H9 (cell line): ENCODE measurements around the gene OR13J1. TPM values are rescaled to one million over a fixed set of nuclear protein-coding genes. Genes with fewer than 3 reads are reported as not detected.

Source experiments
- DNase-seq: peaks from one replicate; pipeline ENCODE4 v3.0.0-alpha.2; 2017
- H2AFZ ChIP-seq: one replicate; pipeline ENCODE4 v1.6.1; 2013; ENCODE audit warnings: mild to moderate bottlenecking, low read length, control low read depth, moderate library complexity
- H2AK5ac ChIP-seq: 2 replicates; pipeline ENCODE4 v1.6.1; 2013; ENCODE audit warnings: low read length, control low read depth, mixed read lengths; ENCODE audit not compliant: insufficient read length
- H2BK120ac ChIP-seq: one replicate; pipeline ENCODE4 v1.6.1; 2013; ENCODE audit warnings: low read depth, mild to moderate bottlenecking, low read length, control low read depth, inconsistent platforms; ENCODE audit not compliant: poor library complexity, severe bottlenecking
- H2BK12ac ChIP-seq: 2 replicates; pipeline ENCODE4 v1.6.1; 2013; ENCODE audit warnings: low read length, control low read depth, mixed read lengths, low read depth; ENCODE audit not compliant: insufficient read length
- H2BK15ac ChIP-seq: 2 replicates; pipeline ENCODE4 v1.6.1; 2013; ENCODE audit warnings: low read depth, low read length, control low read depth
- H2BK20ac ChIP-seq: one replicate; pipeline ENCODE4 v1.6.1; 2013; ENCODE audit warnings: low read depth, mild to moderate bottlenecking, low read length, control low read depth, inconsistent platforms; ENCODE audit not compliant: poor library complexity, severe bottlenecking
- H2BK5ac ChIP-seq: 2 replicates; pipeline ENCODE4 v1.6.1; 2013; ENCODE audit warnings: low read length, control low read depth, mixed read lengths; ENCODE audit not compliant: insufficient read length
- H3K14ac ChIP-seq: 2 replicates; pipeline ENCODE4 v1.6.1; 2013; ENCODE audit warnings: low read length, control low read depth; ENCODE audit not compliant: insufficient read depth
- H3K18ac ChIP-seq: 2 replicates; pipeline ENCODE4 v1.6.1; 2013; ENCODE audit warnings: low read depth, mild to moderate bottlenecking, mixed read lengths, low read length, control low read depth; ENCODE audit not compliant: insufficient read length
- H3K23ac ChIP-seq: 2 replicates; pipeline ENCODE4 v1.6.1; 2013; ENCODE audit warnings: low read length, control low read depth, mixed read lengths, low read depth; ENCODE audit not compliant: insufficient read length
- H3K23me2 ChIP-seq: 2 replicates; pipeline ENCODE4 v1.6.1; 2013; ENCODE audit warnings: low read depth, mild to moderate bottlenecking, mixed read lengths, low read length, control low read depth; ENCODE audit not compliant: insufficient read length, poor library complexity, severe bottlenecking
- H3K27ac ChIP-seq: 2 replicates; pipeline ENCODE4 v1.5.1; 2013; ENCODE audit warnings: low read length, control low read depth, mixed read lengths, low read depth; ENCODE audit not compliant: insufficient read length
- H3K27me3 ChIP-seq: 2 replicates; pipeline ENCODE4 v1.6.1; 2013; ENCODE audit warnings: low read length, control low read depth, inconsistent platforms; ENCODE audit not compliant: insufficient read depth
- H3K4ac ChIP-seq: 2 replicates; pipeline ENCODE4 v1.6.1; 2013; ENCODE audit warnings: low read depth, mild to moderate bottlenecking, control low read depth, inconsistent platforms, low read length, moderate library complexity
- H3K4me1 ChIP-seq: 2 replicates; pipeline ENCODE4 v1.6.1; 2013; ENCODE audit warnings: low read length, control low read depth, inconsistent platforms; ENCODE audit not compliant: insufficient read depth
- H3K4me2 ChIP-seq: 2 replicates; pipeline ENCODE4 v1.6.1; 2013; ENCODE audit warnings: low read length, control low read depth, mixed read lengths; ENCODE audit not compliant: insufficient read length, insufficient read depth
- H3K56ac ChIP-seq: 2 replicates; pipeline ENCODE4 v1.6.1; 2013; ENCODE audit warnings: low read depth, mild to moderate bottlenecking, mixed read lengths, low read length, control low read depth; ENCODE audit not compliant: insufficient read length
- H3K79me1 ChIP-seq: 2 replicates; pipeline ENCODE4 v1.6.1; 2013; ENCODE audit warnings: low read depth, mild to moderate bottlenecking, moderate library complexity, low read length, control low read depth, inconsistent platforms; ENCODE audit not compliant: insufficient read depth, poor library complexity, severe bottlenecking
- H3K79me2 ChIP-seq: 2 replicates; pipeline ENCODE4 v1.6.1; 2013; ENCODE audit warnings: low read length, control low read depth, inconsistent platforms; ENCODE audit not compliant: insufficient read depth
- H3K9ac ChIP-seq: 2 replicates; pipeline ENCODE4 v1.6.1; 2013; ENCODE audit warnings: low read length, control low read depth, mixed read lengths; ENCODE audit not compliant: insufficient read length; ENCODE audit errors: extremely low read depth
- H3K9me3 ChIP-seq: one replicate; pipeline ENCODE4 v1.6.1; 2013; ENCODE audit warnings: low read depth, low read length, inconsistent platforms; ENCODE audit not compliant: control insufficient read depth
- H3T11ph ChIP-seq: one replicate; pipeline ENCODE4 v1.6.1; 2013; ENCODE audit warnings: mild to moderate bottlenecking, low read length, control low read depth, inconsistent platforms
- H4K20me1 ChIP-seq: one replicate; pipeline ENCODE4 v1.6.1; 2013; ENCODE audit not compliant: control insufficient read depth, insufficient read length, insufficient read depth
- H4K5ac ChIP-seq: 2 replicates; pipeline ENCODE4 v1.6.1; 2013; ENCODE audit warnings: low read depth, mild to moderate bottlenecking, mixed read lengths, low read length, control low read depth; ENCODE audit not compliant: insufficient read length
- H4K8ac ChIP-seq: replicated peaks from 2 replicates; pipeline ENCODE4 v1.6.1; 2013; ENCODE audit warnings: low read length, control low read depth, mixed read lengths, low read depth; ENCODE audit not compliant: insufficient read length
- H4K91ac ChIP-seq: 2 replicates; pipeline ENCODE4 v1.6.1; 2013; ENCODE audit warnings: low read depth, mild to moderate bottlenecking, moderate library complexity, mixed read lengths, low read length, control low read depth; ENCODE audit not compliant: insufficient read length
- H3K27ac Mint-ChIP-seq, 3 experiments: 2 replicates in 2 of 3; 3 replicates in 1 of 3; pipeline ENCODE4 v1.8.0; 2020 to 2021; ENCODE audit warnings: mixed read lengths in 3 of 3, mild to moderate bottlenecking in 1 of 3, moderate library complexity in 1 of 3
- H3K27me3 Mint-ChIP-seq: 2 replicates; pipeline ENCODE4 v1.8.0; 2021; ENCODE audit warnings: low read depth, mild to moderate bottlenecking, moderate library complexity, mixed read lengths
- H3K36me3 Mint-ChIP-seq, 3 experiments: 2 replicates in 2 of 3; 3 replicates in 1 of 3; pipeline ENCODE4 v1.8.0; 2020 to 2021; ENCODE audit warnings: low read depth in 3 of 3, mixed read lengths in 3 of 3; ENCODE audit not compliant: insufficient read depth in 1 of 3
- H3K4me1 Mint-ChIP-seq, 2 experiments: 2 replicates each; pipeline ENCODE4 v1.8.0; 2020; ENCODE audit warnings: mixed read lengths in 2 of 2
- H3K4me3 Mint-ChIP-seq, 2 experiments: 2 replicates in 1 of 2; 3 replicates in 1 of 2; pipeline ENCODE4 v1.8.0; 2020 to 2021; ENCODE audit warnings: mild to moderate bottlenecking in 2 of 2, mixed read lengths in 2 of 2, moderate library complexity in 1 of 2
- H3K9me3 Mint-ChIP-seq, 2 experiments: 2 replicates in 1 of 2; 3 replicates in 1 of 2; pipeline ENCODE4 v1.8.0; 2020; ENCODE audit warnings: mild to moderate bottlenecking in 2 of 2, mixed read lengths in 2 of 2, moderate library complexity in 1 of 2
- CTCF ChIP-seq: fragments of 200-600 bp; sonication (generic); conservative IDR thresholded peaks from 3 replicates; pipeline ENCODE4 v1.8.0; 2021; ENCODE audit warnings: antibody characterized with exemption, mild to moderate bottlenecking
- WGBS: extraction: QIAGEN DNeasy Blood & Tissue Kit; methylation state at CpG from one replicate; pipeline ENCODE4 v1.1.7; 2013; ENCODE audit warnings: missing lambda C conversion rate, low lambda C conversion rate, mixed read lengths; ENCODE audit not compliant: insufficient read length; ENCODE audit errors: extremely low coverage; 5-methylcytosine and 5-hydroxymethylcytosine counted together
- total RNA-seq: library from RNA; stranded (reverse); gene quantifications from 2 replicates; pipeline ENCODE4 v1.2.1, GENCODE V29; 2021

Gene OR13J1
- total RNA-seq, 1 experiment from 2014 or later = not detected

GRCh38 chr9:35919212-35920008, 49.2 kb upstream of the OR13J1 start:
- Mint-ChIP-seq H3K9me3 (no peaks in the 10 kb centered on the region), H3K36me3 (no peaks in the 10 kb centered on the region), H3K4me3 (no peak overlapping the region), H3K4me1 (peaks cover 10 to 13% of the 10 kb centered on the region in 2 experiments), H3K27ac (no peak overlapping the region), H3K27me3 (no peaks in the 10 kb centered on the region; the same call in 1 of the 2 replicates)
- Histone ChIP-seq H3K14ac (no peak overlapping the region), H3K27me3 (no peaks in the 10 kb centered on the region), H3K18ac (no peak overlapping the region), H2AK5ac (no peak overlapping the region), H4K91ac (no peak overlapping the region), H3K4ac (no peak overlapping the region), H3K23me2 (no peaks in the 10 kb centered on the region), H3K79me1 (no peaks in the 10 kb centered on the region), H3T11ph (no peak overlapping the region), H2AFZ (no peak overlapping the region), H4K8ac (no peak overlapping the region), H4K20me1 (no peaks in the 10 kb centered on the region), H3K27ac (no peak overlapping the region), H3K23ac (no peak overlapping the region), H3K9me3 (no peaks in the 10 kb centered on the region), H2BK15ac (no peak overlapping the region), H4K5ac (no peak overlapping the region), H3K79me2 (no peaks in the 10 kb centered on the region), H2BK120ac (no peak overlapping the region), H2BK12ac (no peak overlapping the region), H2BK20ac (no peak overlapping the region), H3K4me2 (no peak overlapping the region), H2BK5ac (no peak overlapping the region), H3K56ac (no peak overlapping the region), H3K9ac (no peak overlapping the region), H3K4me1 (no peaks in the 10 kb centered on the region)
- TF ChIP-seq CTCF = no peak
- DNase-seq = no peak
- no CpG with 5 or more reads among the region's 3 CpGs for WGBS
